Keratinocyte (primary cell): ENCODE data around the gene TCEANC2. TPM values are rescaled to one million over a fixed set of nuclear protein-coding genes. Genes with fewer than 3 reads are reported as not detected.

Experiments
- DNase-seq: peaks from one replicate; pipeline ENCODE4 v3.0.0-alpha.2; 2011; ENCODE audit warnings: low read depth, missing footprints, low spot score
- FAIRE-seq: peaks from 2 replicates; lab custom pipeline; 2011; peaks lifted over from hg19 to GRCh38; lab: Jason Lieb, UNC
- H2AFZ ChIP-seq: 2 replicates; pipeline ENCODE4 v1.6.0; 2012; ENCODE audit warnings: low read length, control low read depth, inconsistent platforms; ENCODE audit not compliant: control insufficient read depth
- H3K27ac ChIP-seq: 2 replicates; pipeline ENCODE4 v1.5.1; 2011; ENCODE audit warnings: low read length; ENCODE audit not compliant: control insufficient read depth, insufficient read depth
- H3K27me3 ChIP-seq: 3 replicates; pipeline ENCODE4 v1.6.0; 2011; ENCODE audit warnings: low read length; ENCODE audit not compliant: control insufficient read depth, insufficient read depth; ENCODE audit errors: extremely low read depth
- H3K36me3 ChIP-seq, 2 experiments: 2 replicates in 1 of 2; 3 replicates in 1 of 2; pipeline ENCODE4 v1.5.1; 2011; ENCODE audit warnings: low read length in 2 of 2, mild to moderate bottlenecking in 1 of 2; ENCODE audit not compliant: control insufficient read depth in 2 of 2, insufficient read depth in 2 of 2; ENCODE audit errors: extremely low read depth in 1 of 2
- H3K4me1 ChIP-seq: 3 replicates; pipeline ENCODE4 v1.5.1; 2011; ENCODE audit warnings: low read length; ENCODE audit not compliant: control insufficient read depth, insufficient read depth; ENCODE audit errors: extremely low read depth
- H3K4me2 ChIP-seq: 3 replicates; pipeline ENCODE4 v1.6.0; 2011; ENCODE audit warnings: low read depth, low read length; ENCODE audit not compliant: control insufficient read depth, insufficient read depth; ENCODE audit errors: extremely low read depth
- H3K4me3 ChIP-seq, 3 experiments: fragments of 200-600 bp in 1 of 3; sonication (generic) in 1 of 3; 2 replicates in 2 of 3; 3 replicates in 1 of 3; pipeline ENCODE4 v1.5.1; 2011 to 2016; ENCODE audit warnings: low read length in 3 of 3, mild to moderate bottlenecking in 3 of 3, control low read depth in 2 of 3, inconsistent platforms in 1 of 3, low read depth in 1 of 3, mixed read lengths in 1 of 3, mixed run types in 1 of 3, moderate library complexity in 1 of 3; ENCODE audit not compliant: control insufficient read depth in 2 of 3, insufficient read depth in 2 of 3; ENCODE audit errors: extremely low read depth in 1 of 3
- H3K79me2 ChIP-seq: 2 replicates; pipeline ENCODE4 v1.6.0; 2012; ENCODE audit warnings: low read length; ENCODE audit not compliant: control insufficient read depth, insufficient read depth
- H3K9ac ChIP-seq: 3 replicates; pipeline ENCODE4 v1.6.0; 2011; ENCODE audit warnings: low read length; ENCODE audit not compliant: control insufficient read depth, insufficient read depth; ENCODE audit errors: extremely low read depth
- H3K9me1 ChIP-seq: 3 replicates; pipeline ENCODE4 v1.6.0; 2011; ENCODE audit warnings: low read length; ENCODE audit not compliant: control insufficient read depth, insufficient read depth; ENCODE audit errors: extremely low read depth
- H3K9me3 ChIP-seq: 2 replicates; pipeline ENCODE4 v1.5.1; 2012; ENCODE audit warnings: low read depth, low read length; ENCODE audit not compliant: control insufficient read depth
- H4K20me1 ChIP-seq: 3 replicates; pipeline ENCODE4 v1.6.0; 2011; ENCODE audit warnings: low read length; ENCODE audit not compliant: control insufficient read depth, insufficient read depth; ENCODE audit errors: extremely low read depth
- EZH2 ChIP-seq: IDR thresholded peaks from one replicate; pipeline ENCODE4 v1.6.1; 2012; ENCODE audit warnings: inconsistent platforms, mild to moderate bottlenecking, low read length, moderate library complexity
- dilution Hi-C: fragments of 300-500 bp; cut with MboI; formaldehyde crosslinking; loops from one replicate; pipeline ENCODE4 v1.7.0; 2020; ENCODE audit warnings: low sequenced_read_pairs; ENCODE audit not compliant: extremely low pct_ligation_motif_present
- polyA plus RNA-seq, 5 experiments: library from polyadenylated mRNA; depleted of rRNA in 3 of 5; stranded (reverse) in 3 of 5; stranded (forward) in 1 of 5; unstranded in 1 of 5; fragments of >200 nt; gene quantifications; 1 replicate in 1 of 5; 2 replicates in 3 of 5; 3 replicates in 1 of 5; pipeline versions ENCODE4 v1.2.1 to v1.2.3, GENCODE V29; 2011 to 2012; ENCODE audit warnings: missing spikeins in 2 of 5, low read depth in 1 of 5, low replicate concordance in 1 of 5
- TF ChIP-seq, protein P1 (sequence below), 3 experiments: IDR thresholded peaks in 1 of 3; conservative IDR thresholded peaks in 1 of 3; optimal IDR thresholded peaks in 1 of 3; 2 replicates in 2 of 3; 3 replicates in 1 of 3; pipeline versions ENCODE3 to v1.5.1; 2011; ENCODE audit warnings: low read length in 3 of 3, mild to moderate bottlenecking in 3 of 3, moderate library complexity in 2 of 3, control low read depth in 1 of 3, inconsistent platforms in 1 of 3; ENCODE audit not compliant: insufficient read depth in 2 of 3; ENCODE audit errors: extremely low read depth in 1 of 3

Gene TCEANC2
- polyA plus RNA-seq, 1 donor (not counting 4 experiments of a cell fraction or from before 2014, with no cell fraction given): 4.3 TPM

DNA sequence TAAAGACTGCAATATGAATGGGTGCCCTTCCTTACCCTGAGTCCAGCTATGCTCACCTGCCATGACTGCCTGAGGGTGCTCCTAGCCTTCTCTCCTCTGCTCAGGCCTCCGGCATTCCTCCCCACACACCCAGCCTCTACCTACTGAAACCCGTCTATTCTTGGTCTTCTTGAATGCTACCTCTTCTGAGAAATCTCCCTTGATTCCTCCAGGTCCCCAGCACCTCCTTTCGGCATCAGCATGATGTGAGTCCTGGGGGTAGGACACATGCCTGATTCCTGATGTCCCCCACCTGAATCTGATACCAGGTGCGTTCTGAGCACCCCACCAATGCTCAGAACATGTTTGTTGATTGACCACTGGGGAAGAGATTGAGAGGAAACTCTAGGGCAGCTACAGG is 44.0 kb upstream of the TCEANC2 start:
- H3K4me2 ChIP-seq: no peak overlapping the region
- H3K36me3 ChIP-seq: no peaks in the 10 kb centered on the region
- FAIRE-seq: no peak
- no peak overlapping the region for H3K9ac ChIP-seq
- no peaks in the 10 kb centered on the region for H3K9me3 ChIP-seq
- no peak for TF ChIP-seq EZH2
- TF ChIP-seq, protein P1, sequence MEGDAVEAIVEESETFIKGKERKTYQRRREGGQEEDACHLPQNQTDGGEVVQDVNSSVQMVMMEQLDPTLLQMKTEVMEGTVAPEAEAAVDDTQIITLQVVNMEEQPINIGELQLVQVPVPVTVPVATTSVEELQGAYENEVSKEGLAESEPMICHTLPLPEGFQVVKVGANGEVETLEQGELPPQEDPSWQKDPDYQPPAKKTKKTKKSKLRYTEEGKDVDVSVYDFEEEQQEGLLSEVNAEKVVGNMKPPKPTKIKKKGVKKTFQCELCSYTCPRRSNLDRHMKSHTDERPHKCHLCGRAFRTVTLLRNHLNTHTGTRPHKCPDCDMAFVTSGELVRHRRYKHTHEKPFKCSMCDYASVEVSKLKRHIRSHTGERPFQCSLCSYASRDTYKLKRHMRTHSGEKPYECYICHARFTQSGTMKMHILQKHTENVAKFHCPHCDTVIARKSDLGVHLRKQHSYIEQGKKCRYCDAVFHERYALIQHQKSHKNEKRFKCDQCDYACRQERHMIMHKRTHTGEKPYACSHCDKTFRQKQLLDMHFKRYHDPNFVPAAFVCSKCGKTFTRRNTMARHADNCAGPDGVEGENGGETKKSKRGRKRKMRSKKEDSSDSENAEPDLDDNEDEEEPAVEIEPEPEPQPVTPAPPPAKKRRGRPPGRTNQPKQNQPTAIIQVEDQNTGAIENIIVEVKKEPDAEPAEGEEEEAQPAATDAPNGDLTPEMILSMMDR (optimal IDR thresholded peaks at IDR 0.05 in 1 of 3, IDR thresholded peaks at IDR 0.05 in 1 of 3, conservative IDR thresholded peaks at IDR 0.05 in 1 of 3; ENCODE audit: extremely low read depth in 1 of 3, insufficient read depth in 2 of 3, low read length in 3 of 3): no peak
- no peaks in the 10 kb centered on the region for H3K4me1 ChIP-seq
- no peak for DNase-seq
- H3K79me2 ChIP-seq: no peaks in the 10 kb centered on the region
- no peaks in the 10 kb centered on the region for H3K9me1 ChIP-seq
- no peak overlapping the region for H3K27ac ChIP-seq
- H3K4me3 ChIP-seq: no peak overlapping the region
- peaks cover 17% of the 10 kb centered on the region for H3K27me3 ChIP-seq
- no peaks in the 10 kb centered on the region for H4K20me1 ChIP-seq
- dilution Hi-C loops: no loop called here
- H2AFZ ChIP-seq: no peak overlapping the region

DNA sequence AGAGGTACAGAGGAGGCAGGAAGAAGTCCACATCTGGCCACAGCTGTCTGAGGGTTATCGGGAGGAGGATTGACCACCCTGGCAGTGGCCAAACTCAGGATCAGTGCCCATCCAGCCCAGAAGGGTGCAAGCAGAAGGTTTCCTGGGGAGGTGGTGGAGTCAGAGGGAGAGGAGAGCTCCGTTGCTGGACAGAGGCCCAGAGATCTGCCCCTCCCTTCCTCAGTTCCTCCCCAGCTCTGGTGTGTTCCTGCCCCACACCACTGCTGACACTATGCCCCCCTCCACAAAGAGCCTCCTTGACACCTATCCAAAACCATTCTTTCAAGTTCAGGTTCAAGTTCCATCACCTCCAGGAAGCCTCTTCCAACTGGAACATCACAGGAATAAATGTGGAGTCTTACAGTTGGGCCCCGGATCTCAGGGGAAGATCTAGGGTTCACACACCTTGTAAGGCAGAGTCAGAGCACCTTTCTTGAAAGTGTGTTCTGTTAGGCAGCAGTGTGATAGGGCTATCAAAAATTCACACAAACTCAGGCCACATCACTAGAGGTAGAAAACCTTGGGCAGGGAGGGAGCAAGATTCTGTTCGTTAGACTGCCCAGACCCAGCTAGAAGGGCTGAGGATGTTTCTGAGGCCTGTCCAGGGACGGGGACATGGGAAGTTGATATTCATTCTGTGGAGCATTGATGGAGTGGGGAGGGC is 42.8 kb upstream of the TCEANC2 start:
- Histone ChIP-seq H2AFZ (no peak overlapping the region), H3K79me2 (no peaks in the 10 kb centered on the region), H3K9me1 (no peaks in the 10 kb centered on the region), H4K20me1 (no peaks in the 10 kb centered on the region), H3K4me2 (no peak overlapping the region), H3K9ac (no peak overlapping the region), H3K27ac (no peak overlapping the region), H3K9me3 (no peaks in the 10 kb centered on the region), H3K4me1 (peaks cover 6% of the 10 kb centered on the region), H3K27me3 (peaks cover 17% of the 10 kb centered on the region), H3K4me3 (no peak overlapping the region), H3K36me3 (no peaks in the 10 kb centered on the region)
- dilution Hi-C loops: no loop called here
- FAIRE-seq (no peak), DNase-seq (no peak)
- no peak for TF ChIP-seq EZH2
- TF ChIP-seq, protein P1 (optimal IDR thresholded peaks at IDR 0.05 in 1 of 3, IDR thresholded peaks at IDR 0.05 in 1 of 3, conservative IDR thresholded peaks at IDR 0.05 in 1 of 3; ENCODE audit: extremely low read depth in 1 of 3, insufficient read depth in 2 of 3, low read length in 3 of 3): no peak
